HCEC 1CT (cell line): ENCODE data around the gene MAN1C1.
A peak's percentile ranks its signal among the peaks of the same experiment; 100 is the strongest.
"Not testable (repeated sequence)": the region's sequence is repeated elsewhere in the genome, so short reads cannot be mapped to it uniquely, and the experiment has no call there.

Experiments used
- DNase-seq: peaks from one replicate; pipeline ENCODE4 v3.0.0-alpha.2; 2017

The MAN1C1 gene

GRCh38 chr1:25583519-25584370 is 32.8 kb upstream of the MAN1C1 start:
- no peak for DNase-seq

GRCh38 chr1:25586181-25586588 is 30.4 kb upstream of the MAN1C1 start:
- no peak for DNase-seq

GRCh38 chr1:25587290-25587689 is 29.3 kb upstream of the MAN1C1 start:
- no peak for DNase-seq

GRCh38 chr1:25588224-25588623 is 28.4 kb upstream of the MAN1C1 start:
- not testable (repeated sequence) for DNase-seq

GRCh38 chr1:25588786-25589185 is 27.8 kb upstream of the MAN1C1 start:
- not testable (repeated sequence) for DNase-seq

- DNase-seq: no peak
These were observed 26.3 kb upstream of the MAN1C1 start for GRCh38 chr1:25590096-25590824.

- DNase-seq: no peak
These were observed 22.7 kb upstream of the MAN1C1 start for GRCh38 chr1:25593861-25594260.

- no peak for DNase-seq
These were observed 21.6 kb upstream of the MAN1C1 start for GRCh38 chr1:25594971-25595370.

- DNase-seq: not testable (repeated sequence)
These were observed 19.9 kb upstream of the MAN1C1 start for GRCh38 chr1:25596641-25597040.

GRCh38 chr1:25598879-25599278 is 17.7 kb upstream of the MAN1C1 start:
- DNase-seq: no peak

- no peak for DNase-seq
These were observed 16.5 kb upstream of the MAN1C1 start for GRCh38 chr1:25599969-25600610.

GRCh38 chr1:25600971-25601699 is 15.5 kb upstream of the MAN1C1 start:
- DNase-seq: not testable (repeated sequence)

- DNase-seq: not testable (repeated sequence)
These were observed 12.6 kb upstream of the MAN1C1 start for GRCh38 chr1:25603779-25604538.

GRCh38 chr1:25607123-25607522 is 9.5 kb upstream of the MAN1C1 start:
- DNase-seq: no peak

- peak; percentile 63 for DNase-seq
These were observed 8.0 kb upstream of the MAN1C1 start for GRCh38 chr1:25608488-25609178.

- no peak for DNase-seq
These were observed 6.7 kb upstream of the MAN1C1 start for GRCh38 chr1:25609921-25610320.

GRCh38 chr1:25610822-25611630 is 5.6 kb upstream of the MAN1C1 start:
- peak; percentile 18 for DNase-seq

GRCh38 chr1:25611843-25612242 is 4.7 kb upstream of the MAN1C1 start:
- no peak for DNase-seq

- no peak for DNase-seq
These were observed 4.2 kb upstream of the MAN1C1 start for GRCh38 chr1:25612421-25612820.

- no peak for DNase-seq
These were observed 3.5 kb upstream of the MAN1C1 start for GRCh38 chr1:25613091-25613490.
